Activated naive CD4-positive, alpha-beta T cell treated with Interleukin-2 at 50 U/mL for 16 hours (primary cell): ENCODE data around the gene TMEM233.

Experiments
- DNase-seq: peaks from one replicate; pipeline ENCODE4 v3.0.0-alpha.2; 2020

Gene TMEM233

DNA sequence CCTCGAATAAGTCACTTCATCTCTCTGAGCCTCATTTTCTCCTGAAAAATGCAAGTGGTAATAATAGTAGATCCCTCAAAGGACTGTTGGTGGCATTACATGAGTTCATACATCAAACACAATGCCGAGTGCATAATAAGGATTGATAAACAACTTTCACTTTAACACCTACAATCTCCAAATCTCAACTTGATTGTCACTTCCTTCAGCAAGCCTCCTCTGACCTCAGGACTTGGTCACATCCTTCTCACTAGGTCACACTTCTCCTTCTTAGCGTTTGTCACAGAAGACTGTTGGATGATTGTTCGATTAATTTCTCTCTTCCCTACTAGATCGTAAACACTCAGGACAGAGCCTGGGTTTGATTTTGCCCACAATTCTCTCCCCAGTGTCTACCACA, 66.5 kb downstream of the TMEM233 start:
- DNase-seq, result no peak

DNA sequence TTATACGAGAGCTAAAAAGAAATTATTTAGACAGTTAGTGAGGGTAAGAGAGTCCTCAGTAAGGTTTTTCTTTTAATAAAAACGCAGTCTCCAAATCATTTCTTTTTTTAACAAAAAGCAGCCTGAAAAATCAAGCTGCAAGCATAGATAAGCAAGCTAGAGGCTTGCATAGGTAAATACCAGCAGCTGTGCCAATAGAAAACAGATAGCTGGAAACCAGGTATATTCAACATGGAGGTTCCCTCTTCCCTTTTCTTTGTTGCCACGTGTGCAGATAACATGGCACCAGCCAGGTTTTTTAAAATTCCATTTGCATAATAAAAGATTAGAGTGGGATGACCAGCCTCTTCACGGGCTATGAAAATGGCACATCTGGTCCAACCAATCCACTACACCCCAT, 68.3 kb downstream of the TMEM233 start:
- DNase-seq, result no peak

DNA sequence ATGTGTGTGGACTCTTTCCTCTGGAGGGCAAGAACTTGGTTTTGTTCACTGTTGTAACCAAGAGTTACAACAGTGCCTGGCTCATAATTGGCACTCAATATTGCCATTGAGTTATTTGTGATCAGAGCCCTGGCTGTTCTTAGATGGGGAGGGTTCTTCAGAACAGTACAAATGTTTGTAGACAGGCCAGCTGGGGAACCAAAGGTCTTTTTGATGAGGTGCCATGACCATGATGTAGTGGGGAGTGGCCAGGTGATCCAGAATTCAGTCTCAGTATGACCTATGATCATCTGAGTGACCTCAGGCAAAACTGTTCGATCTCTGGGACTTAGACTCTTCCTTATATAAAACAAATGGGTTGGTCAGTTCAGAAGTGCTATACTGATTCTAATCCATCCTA, 71.1 kb downstream of the TMEM233 start:
- DNase-seq, result no peak

DNA sequence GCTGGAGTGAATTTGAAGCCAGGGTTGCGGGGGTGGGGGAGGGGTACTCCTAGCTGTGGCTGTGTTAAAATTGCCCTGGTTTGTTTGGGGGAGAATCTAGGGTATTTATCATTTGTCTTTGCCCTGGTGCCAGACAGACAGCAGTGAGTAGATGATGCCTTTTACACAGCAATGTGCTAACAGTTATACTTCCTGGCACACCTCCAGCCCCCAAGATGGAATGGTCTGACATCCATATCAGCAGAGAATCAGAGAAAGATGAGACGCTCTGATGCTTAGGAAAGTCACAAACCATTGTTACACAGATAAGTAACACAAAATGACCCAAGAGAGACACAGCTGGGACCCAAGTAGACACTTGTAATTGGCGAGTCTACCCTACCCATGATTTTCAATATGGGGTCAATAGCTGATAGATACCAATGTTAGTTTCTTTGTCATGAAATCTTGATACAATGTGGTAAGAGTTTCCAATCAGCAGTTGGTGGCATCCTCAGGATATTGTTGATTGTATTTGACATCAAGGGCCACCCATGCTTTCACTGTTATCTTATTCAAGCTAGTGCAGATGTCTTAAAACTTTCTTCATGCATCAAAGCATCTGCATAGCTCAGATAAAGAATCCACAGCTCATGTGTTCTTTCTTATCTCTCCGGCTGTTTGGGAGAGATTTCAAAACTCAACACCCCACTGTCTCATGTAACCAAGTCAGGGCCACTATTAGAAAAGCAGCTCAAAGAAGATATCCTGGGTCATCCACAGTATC, 71.8 kb downstream of the TMEM233 start:
- no peak for DNase-seq

DNA sequence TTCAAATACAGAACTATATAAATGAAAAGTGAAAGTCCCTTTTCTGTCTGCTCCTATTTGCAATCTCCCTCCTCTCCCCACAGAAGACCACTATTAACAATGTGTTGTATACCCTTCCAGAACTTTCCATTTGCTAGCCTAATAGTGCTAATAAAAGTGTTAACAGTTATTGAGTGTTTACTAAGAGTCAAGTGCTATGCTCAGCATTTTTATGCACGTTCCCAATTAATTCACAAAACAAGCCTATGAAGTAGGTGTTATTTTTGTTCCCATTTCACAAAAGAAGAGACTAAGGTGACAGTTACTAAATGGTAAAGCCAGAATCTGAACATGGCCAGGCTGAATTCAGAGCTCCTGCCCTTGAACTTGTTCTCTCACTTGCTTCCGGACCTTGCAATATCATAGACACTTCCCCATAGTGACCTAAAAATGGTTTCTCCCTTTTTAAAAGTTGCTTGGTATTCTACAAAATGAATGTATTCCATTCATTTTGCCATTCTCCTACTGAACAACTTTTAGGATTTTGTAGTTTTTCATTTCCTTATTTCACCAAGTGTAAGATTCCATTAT, 72.7 kb downstream of the TMEM233 start:
- DNase-seq, result no peak

DNA sequence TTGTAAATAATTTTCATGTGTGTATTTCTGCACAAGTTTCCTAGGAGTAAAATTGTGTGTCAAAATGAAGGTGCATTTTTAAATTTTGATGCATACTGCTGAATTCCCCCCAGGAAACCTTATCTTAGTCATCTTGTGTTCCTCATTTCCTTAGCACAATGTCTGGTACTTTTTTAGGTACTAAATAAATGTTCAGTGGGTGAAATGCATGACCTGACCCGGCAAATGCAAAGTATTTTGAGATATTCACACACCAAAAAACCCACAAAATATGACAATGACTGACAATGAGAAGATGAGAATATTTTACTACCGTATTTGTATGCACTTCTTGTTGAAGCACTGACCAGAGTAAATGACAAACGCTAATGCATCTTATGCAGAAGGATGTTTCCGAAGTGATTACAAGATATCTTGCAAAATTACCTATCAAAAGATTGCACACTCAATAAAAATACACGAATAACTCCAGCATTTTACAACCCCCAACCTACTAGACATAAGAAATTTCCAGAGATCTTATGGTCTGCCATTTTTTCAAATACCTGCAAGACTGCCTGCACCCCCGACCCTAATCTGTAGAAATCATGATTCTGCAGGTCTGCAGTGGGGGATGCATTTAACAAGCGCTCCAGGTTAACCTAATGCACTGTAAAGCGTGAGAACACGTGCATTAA, 73.5 kb downstream of the TMEM233 start:
- no peak for DNase-seq

DNA sequence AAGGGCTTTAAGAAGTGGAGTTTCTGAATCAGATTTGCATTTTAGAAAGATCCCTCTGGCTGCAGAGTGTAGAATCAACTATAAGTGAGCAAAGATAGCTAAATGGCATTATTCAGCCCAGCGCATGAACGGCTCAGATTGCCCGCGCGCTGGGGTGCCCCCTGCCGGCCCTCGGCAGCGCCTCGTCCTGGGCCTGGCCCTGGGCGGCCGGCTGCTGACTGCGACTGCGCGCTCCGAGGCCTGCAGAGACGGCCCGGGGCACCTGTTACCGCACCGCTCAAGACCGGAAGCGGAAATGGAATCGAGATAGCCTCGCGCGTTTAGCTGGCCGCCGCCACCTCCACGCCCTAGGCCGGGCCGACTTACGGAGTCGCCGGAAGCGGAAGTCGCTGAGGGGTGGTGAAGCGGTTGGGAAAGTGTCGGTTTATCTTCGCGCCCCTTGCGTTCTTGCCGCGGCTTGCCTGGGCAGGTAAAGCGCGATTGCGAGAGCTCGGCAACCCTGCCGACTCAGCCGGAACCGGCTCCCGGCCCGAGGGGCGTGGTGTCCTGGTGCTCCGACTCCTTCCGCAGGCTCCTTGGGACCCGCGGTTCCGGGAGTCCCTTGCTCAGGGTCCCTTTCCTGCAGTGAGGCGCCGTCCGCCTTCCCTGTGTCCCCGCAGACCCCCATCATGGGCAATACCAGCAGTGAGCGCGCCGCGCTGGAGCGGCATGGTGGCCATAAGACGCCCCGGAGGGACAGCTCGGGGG, 74.2 kb downstream of the TMEM233 start, which contains the start of gene PRKAB1:
PRKAB1 (plus strand) TSS at position 557 of the 747 bp plus-strand sequence; CDS start at position 669, 112 bp downstream.
- peak; percentile 96 for DNase-seq

DNA sequence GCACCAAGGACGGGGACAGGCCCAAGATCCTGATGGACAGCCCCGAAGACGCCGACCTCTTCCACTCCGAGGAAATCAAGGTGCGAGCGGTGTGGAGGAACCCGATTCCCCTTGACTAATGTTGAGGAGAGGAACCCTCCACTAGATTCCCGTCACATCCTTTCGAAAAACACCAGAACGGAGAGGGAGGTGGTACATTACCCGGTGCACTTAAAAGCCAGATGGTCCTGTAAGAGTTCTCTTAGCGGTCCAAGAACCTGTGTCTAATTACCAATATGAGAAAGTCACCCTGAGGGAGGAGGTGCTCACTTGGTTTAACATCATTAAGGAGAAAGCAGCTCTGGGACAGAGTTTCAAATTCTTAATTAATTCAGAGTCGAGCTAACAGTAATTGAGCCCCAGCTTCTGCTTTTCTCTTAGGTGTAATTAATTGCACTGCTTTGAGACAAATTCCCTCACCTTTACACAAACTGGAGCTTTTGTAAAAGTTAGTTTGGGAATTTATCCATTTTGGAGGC, 74.8 kb downstream of the TMEM233 start:
- no peak for DNase-seq

DNA sequence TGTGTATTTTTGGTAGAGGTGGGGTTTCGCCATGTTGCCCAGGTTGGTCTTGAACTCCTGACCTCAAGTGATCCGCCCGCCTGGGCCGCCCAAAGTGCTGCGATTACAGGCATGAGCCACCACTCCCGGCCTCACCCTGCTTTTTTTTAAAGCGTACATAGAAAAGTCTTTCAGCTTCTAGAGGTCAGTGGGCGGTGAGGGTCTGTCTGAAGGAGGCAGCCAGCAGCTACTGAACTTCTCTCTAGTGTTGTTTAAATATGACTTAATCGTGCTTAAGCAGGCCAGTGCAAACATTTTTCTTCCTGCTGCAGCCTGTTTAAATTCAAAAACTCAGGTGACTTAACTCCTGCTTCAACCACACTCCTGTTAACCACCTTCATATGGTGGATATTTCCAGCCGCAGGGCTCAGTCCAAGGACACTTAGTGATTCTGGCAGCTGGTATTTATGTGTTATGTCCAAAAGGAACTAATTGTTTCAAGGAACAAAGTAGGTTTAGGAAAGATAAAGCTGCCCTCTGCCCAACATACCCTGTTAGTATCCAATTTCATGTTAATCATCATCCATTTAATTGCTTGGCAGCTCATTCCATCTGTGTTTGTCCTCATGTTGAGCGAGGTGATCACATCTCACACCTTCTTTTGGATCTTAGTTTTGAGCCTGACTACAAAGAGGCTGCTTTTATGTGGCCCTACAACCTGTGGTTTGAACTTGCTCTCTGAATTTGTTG, 76.3 kb downstream of the TMEM233 start:
- no peak for DNase-seq

DNA sequence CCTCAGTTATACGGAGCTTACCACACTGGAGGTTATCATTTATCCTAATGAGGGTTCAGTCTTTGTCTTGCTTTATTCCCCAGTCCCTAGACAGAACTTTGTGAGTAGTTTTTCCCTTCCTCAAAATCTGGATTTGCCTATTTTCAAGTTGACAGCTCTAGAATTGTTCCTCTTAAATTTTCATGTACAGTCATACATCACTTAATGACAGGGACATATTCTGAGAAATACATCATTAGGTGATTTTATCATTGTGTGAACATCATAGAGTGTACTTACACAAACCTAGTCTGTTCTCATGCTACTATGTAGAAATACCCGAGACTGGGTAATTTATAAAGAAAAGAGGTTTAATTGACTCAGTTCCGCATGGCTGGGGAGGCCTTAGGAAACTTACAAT, 77.5 kb downstream of the TMEM233 start:
- no peak for DNase-seq

DNA sequence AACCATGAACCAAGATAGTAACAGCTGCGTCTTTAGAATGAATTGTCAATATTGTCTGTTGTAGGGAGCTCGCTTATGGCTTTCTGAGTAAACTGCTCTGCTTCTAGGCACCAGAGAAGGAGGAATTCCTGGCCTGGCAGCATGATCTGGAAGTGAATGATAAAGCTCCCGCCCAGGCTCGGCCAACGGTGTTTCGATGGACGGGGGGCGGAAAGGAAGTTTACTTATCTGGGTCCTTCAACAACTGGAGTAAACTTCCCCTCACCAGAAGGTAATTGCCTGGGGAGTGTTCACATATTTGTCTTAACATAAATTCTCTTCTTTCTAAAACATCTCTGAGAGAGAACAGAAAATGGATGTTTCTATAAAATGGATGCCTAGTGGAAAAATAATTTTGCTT, 78.6 kb downstream of the TMEM233 start:
- no peak for DNase-seq

DNA sequence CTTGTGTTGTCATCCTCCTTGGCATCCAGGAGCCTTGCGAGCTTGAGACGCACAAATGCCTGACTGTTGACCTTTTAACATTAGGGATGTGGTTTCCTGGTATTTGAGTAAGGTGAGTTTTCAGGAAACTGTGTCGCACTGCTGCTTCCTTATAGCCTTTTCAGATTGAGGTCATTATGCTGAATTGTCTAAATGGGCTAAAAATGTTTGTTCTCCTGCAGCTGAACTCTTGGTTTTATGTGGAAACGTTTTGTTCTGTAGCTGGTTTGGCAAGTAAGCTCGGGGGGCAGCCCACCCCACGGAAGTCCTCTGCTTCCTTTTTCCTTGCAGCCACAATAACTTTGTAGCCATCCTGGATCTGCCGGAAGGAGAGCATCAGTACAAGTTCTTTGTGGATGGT, 80.1 kb downstream of the TMEM233 start:
- no peak for DNase-seq

DNA sequence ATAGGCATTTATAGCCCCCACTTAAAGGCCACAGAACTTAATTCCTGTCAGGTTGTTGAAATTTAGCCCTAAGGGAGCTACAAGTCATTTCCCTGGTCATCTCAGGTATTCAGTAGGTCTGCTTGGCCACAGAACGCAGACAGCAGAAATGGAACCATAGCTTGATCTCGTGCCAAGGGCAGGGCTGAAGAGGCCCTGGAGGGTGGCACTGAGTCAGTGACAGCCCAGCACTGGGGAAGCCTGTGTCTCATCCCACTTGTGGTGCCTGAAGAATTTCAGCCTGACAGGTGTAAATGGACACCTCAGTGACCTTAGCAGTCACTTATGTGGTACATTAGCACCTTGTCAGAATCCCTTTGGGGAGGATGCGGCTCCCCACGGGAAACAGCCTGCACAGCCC, 81.0 kb downstream of the TMEM233 start:
- DNase-seq, result no peak

DNA sequence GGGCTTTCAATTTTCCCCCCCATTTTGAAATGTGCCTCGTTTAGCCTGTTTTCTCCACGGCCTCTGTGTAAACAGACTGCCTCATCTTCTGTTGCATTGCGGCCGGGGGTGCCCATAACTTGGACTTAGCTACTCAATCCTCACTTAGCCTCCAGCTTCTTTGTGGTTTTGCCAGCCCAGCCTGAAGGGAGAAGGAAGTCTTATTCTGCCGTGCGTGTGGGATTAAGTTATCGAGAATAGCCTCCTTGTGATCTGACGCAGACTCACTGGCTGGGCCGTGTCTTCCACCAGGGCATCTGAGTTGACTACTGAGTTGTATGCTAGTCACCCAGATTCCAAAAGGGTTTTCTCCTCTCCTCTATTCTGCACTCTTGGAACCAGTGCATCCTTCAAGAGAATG, 82.4 kb downstream of the TMEM233 start:
- DNase-seq, result no peak

DNA sequence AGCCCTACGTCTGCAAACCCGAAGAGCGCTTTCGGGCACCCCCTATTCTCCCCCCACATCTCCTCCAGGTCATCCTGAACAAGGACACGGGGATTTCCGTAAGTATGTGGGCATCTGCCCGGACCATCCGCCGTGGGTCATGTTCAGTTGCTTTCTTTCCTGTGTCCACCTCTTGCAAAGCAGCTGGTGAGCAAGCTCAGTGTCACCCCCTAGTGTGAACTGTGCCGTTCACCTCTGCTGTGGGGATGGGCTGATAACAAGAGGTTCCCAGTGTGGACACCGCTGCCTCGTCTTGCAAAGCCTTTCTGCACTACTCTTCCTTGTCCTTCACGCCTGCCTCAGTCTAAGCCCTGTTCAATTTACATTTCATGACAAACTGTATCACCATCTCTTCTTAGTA, 83.0 kb downstream of the TMEM233 start:
- no peak for DNase-seq

DNA sequence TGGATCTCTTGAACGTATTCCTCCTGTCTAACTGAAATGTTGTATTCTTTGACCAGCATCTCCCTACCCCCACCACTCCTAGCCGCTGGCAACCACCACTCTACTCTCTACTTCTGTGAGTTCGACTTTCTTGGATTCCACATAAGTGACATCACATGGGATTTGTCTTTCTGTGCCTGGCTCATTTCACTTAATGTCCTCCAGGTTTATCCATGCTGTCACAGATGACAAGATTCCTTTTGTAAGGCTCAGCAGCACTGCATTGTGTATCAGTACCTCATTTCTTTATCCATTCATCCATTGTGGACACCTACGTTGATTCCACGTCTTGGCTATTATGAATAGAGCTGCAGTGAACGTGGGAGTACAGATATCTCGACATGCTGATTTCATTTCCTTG, 84.9 kb downstream of the TMEM233 start:
- no peak for DNase-seq

DNA sequence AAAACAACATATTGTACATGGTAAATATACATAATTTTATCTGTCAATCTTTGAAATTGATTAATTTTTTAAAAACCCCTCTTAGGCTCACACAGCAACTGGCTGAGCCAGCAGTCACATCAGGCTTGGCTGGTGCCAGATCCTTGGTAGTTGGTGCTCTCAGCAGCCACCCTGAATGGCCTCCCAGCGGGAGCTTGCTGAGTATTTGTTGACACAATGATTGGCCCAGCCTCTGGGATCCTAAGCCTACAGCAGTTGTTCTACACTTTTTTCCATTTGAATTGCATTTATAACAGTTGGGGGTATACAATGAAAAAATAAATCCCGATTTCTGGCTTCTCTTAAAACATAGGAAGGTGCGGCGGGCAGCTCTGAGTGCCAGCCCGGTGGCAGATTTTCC, 85.5 kb downstream of the TMEM233 start:
- no peak for DNase-seq

DNA sequence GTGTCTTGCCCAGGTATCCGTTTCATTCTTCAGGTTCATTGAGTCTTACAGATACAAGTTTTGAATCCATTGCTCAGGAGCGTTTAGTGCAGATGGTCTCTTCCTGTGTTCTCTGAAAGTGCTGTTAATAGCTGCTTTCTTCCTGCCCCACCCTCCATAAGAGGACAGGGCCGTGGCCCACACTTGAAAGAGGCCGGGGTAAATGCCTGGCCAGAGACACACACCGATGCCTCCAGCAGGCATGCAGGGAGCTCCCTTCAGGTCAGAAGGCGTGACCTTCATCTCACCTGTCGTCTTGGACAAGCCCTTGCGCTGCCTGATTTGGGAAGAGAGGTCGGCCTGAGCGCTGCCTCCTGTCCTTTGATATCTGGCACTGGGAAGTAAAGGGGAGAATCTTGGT, 85.9 kb downstream of the TMEM233 start:
- no peak for DNase-seq

DNA sequence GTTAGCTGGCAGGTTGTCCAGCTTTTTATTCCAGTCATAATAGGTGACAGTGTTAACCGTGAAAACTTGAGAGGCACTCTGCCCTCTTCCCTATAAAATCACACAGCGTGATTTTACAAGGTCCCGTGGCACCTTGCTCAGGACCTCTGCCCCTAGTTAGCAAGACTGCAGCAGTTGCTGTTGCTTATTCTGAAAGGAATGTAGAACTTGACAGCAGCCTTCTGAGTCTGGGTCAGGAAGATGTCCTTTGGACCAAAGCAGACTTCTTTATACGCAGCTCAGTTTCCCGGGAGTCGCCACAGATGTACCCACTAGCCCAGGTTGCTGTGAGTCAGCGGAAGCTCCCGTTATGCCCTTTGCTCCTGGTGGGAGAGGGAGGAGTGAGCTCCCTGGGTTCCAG, 87.5 kb downstream of the TMEM233 start:
- DNase-seq, result no peak

DNA sequence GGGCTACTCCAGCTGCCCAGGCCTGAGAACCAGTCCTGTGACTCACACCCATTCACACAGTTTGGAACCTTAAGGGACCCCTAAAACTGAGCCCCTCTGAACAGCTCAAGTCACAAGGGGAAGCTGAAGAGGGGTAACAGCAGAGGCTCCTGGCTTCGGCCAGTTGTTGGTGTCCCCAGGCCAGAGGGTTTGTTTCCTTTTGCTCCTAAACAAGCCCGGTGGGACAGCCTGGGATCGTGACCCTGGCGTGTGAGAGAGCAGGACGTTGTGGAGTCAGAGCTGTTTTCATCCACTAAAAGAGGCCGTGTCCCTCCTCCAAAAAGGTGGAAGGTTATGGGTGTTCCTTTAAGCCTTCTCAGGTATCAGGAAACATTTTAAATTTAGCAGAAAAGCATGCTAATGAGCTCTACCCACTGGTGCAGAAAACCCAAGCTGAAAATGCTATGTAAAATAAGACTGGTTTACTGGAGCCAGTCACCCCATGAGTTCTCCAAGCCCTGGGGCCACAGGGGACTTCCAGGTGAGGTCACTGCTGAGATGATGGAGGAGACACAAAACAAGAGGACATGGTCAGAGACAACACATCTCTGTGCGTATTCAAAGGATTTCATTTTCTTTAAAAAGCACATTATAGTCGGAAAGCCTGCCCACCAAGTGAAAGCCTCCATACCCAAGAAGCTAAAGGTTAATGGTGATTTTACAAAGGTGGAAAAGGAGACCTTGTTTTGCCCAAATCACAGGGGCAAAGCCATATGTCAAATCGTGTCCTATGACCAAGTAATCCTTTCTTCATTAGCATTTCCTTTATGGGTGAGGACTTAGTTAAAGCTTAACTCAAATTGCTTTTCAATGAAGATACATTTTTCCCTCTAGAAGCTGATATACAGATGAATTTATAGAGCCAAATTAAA, 88.4 kb downstream of the TMEM233 start:
- no peak for DNase-seq

DNA sequence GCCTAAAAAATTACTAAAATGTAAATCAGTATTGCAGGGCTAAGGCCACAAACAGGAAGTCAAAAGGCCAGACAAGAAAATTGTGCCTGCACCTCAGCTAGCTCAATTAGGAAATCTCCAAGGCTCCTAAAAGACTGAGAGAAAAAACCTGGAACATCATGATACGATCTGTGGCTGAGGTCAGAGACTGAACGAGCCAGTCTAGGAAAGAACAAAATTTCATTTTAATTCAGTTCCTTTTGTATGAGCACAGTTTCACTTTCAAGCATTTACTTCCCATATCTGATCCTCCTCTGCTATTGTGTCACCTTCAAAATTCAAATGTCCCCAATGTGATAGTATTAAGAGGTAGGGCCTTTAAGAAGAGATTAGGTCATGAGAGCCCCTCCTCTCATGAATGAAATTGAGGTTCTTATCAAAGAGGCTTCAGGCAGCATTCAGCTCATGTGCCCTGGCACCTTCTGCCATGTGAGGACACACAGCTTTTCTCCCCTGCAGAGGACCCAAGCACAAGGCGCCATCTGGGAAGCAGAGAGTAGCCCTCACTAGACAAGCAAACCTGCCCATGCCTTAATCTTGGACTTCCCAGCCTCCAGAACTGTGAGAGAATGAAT, 89.2 kb downstream of the TMEM233 start:
- DNase-seq, result no peak
